Gastroesophageal sphincter (tissue), 3 donors: ENCODE results near the gene EFHD1.

Experiments
- EP300 ChIP-seq: sonication (generic); formaldehyde crosslinking; IDR thresholded peaks from one replicate; pipeline ENCODE4 v1.6.1; 2017; ENCODE audit warnings: antibody characterized with exemption, mild to moderate bottlenecking
- POLR2A ChIP-seq, 2 donors: fragments of 450-650 bp; IDR thresholded peaks; one replicate each; pipeline ENCODE4 v1.6.1; 2017; ENCODE audit warnings: antibody characterized with exemption in 2 of 2, mild to moderate bottlenecking in 2 of 2, moderate library complexity in 1 of 2
- POLR2AphosphoS5 ChIP-seq: sonication (generic); formaldehyde crosslinking; IDR thresholded peaks from one replicate; pipeline ENCODE4 v1.6.1; 2017; ENCODE audit warnings: antibody characterized with exemption
- TF ChIP-seq, protein P1 (sequence below), 4 experiments: fragments of 200-600 bp in 2 of 4; fragments of 450-650 bp in 2 of 4; sonication (generic) in 1 of 4; IDR thresholded peaks; one replicate each; pipeline ENCODE4 v1.5.1; 2017 to 2019; ENCODE audit warnings: antibody characterized with exemption in 4 of 4, mild to moderate bottlenecking in 2 of 4, moderate library complexity in 2 of 4

DNA sequence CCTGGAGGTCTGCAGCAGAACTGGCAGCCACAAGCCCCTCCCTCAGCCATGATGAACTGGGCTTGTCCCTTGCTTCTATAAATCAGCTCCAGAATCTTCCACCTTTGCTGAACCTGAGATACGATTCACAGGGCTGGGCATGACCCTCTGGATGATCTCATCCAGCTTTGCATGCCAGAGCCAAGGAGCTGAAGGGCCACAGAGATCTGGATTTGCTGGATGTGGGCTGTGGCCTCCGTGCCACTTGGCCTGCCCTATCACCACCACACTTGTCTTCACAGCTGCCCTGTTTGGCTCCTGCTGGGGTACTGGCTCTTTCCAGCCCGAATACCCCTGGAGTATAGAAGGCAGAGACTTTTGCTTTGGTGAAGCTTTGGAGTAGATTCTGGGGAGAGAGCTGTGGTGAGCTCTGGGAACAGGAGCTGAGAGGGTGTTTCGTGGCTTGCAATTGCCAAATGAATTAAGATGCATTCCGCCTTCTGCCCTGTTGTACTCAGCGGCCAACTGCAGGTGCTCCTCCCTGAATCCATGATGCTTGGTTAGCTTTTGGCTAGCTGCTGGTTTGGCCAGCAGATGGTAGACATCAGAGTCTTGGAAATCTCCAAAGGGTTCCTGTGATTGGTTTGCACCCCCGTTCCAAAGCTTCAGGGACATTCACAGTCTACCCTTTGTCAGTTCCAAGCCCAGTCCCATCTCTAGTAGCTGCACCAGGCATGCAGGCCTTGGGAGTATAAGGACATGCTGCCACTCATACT, 32.8 kb downstream of the EFHD1 start:
- TF ChIP-seq, protein P1, sequence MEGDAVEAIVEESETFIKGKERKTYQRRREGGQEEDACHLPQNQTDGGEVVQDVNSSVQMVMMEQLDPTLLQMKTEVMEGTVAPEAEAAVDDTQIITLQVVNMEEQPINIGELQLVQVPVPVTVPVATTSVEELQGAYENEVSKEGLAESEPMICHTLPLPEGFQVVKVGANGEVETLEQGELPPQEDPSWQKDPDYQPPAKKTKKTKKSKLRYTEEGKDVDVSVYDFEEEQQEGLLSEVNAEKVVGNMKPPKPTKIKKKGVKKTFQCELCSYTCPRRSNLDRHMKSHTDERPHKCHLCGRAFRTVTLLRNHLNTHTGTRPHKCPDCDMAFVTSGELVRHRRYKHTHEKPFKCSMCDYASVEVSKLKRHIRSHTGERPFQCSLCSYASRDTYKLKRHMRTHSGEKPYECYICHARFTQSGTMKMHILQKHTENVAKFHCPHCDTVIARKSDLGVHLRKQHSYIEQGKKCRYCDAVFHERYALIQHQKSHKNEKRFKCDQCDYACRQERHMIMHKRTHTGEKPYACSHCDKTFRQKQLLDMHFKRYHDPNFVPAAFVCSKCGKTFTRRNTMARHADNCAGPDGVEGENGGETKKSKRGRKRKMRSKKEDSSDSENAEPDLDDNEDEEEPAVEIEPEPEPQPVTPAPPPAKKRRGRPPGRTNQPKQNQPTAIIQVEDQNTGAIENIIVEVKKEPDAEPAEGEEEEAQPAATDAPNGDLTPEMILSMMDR (IDR thresholded peaks at IDR 0.05), result no peak
- no peak for TF ChIP-seq POLR2A (IDR thresholded peaks at IDR 0.05)
- no peak for TF ChIP-seq EP300
- TF ChIP-seq POLR2AphosphoS5, result no peak
